Activated naive CD8-positive, alpha-beta T cell treated with anti-CD3 and anti-CD28 coated beads, Interleukin-2, amount 50 U/mL, for 24 hours (primary cell): ENCODE measurements around the gene GRM8.

Experiments used
- ATAC-seq: fragments of 150-1000 bp; cut with Tn5 transposase; one replicate; pipeline ENCODE4 v1.10.0; 2021
- DNase-seq: peaks from one replicate; pipeline ENCODE4 v3.0.0; 2021
- H3K27ac Mint-ChIP-seq: one replicate; pipeline ENCODE4 v1.8.0; 2021; ENCODE audit warnings: mild to moderate bottlenecking, mixed read lengths
- H3K27me3 Mint-ChIP-seq: one replicate; pipeline ENCODE4 v1.8.0; 2021; ENCODE audit warnings: mixed read lengths
- H3K36me3 Mint-ChIP-seq: one replicate; pipeline ENCODE4 v1.8.0; 2021; ENCODE audit warnings: low read depth, mixed read lengths
- H3K4me1 Mint-ChIP-seq: one replicate; pipeline ENCODE4 v1.8.0; 2021; ENCODE audit warnings: mixed read lengths
- H3K4me3 Mint-ChIP-seq: one replicate; pipeline ENCODE4 v1.8.0; 2021; ENCODE audit warnings: mild to moderate bottlenecking, moderate library complexity, mixed read lengths
- H3K9me3 Mint-ChIP-seq: one replicate; pipeline ENCODE4 v1.8.0; 2021; ENCODE audit warnings: mixed read lengths

The GRM8 gene

DNA sequence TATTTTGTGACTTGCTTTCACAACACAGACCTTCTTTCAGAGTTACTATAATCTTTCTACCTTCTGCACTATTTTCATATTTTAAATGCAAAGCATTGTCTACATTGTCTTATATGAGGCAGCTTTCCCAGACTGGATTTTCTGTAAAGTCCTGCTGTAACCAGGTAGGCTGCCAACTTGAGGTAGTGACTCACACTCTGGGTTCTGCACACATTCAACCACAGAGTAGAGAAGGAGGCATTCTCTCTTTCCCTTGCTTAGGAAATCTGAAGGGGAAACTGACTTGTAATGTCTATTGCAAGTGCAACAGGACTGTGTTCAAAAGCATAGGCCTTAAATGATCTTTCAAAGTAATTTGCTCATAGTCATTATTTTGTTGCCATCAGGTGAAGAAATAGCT, 461.4 kb downstream of the GRM8 start:
- DNase-seq (no peak), ATAC-seq (no peak)
- no peak overlapping the region for H3K27ac Mint-ChIP-seq
- H3K36me3 Mint-ChIP-seq: no peaks in the 10 kb centered on the region
- no peaks in the 10 kb centered on the region for H3K4me1 Mint-ChIP-seq
- H3K9me3 Mint-ChIP-seq: no peaks in the 10 kb centered on the region
- peaks cover 4% of the 10 kb centered on the region for H3K27me3 Mint-ChIP-seq
- H3K4me3 Mint-ChIP-seq: no peak overlapping the region

DNA sequence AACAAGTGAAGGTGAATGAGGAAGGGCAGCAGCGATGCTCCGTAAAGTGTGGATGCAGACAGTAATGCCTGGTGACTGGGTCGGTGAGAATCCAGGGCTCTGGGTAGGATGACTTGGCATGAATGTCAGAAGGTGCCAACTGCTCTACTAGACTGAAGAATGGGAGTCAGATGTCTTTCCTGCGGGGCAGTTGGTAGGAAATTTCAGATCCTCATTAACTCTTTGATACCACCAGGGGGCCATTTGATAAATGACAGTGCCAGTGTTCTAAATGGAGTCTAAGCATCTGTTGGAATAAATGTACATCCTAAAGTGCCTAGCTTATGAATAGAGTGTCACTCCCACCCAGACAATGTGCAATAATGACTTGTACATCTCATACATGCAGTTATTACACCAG, 462.0 kb downstream of the GRM8 start:
- H3K9me3 Mint-ChIP-seq: no peaks in the 10 kb centered on the region
- no peaks in the 10 kb centered on the region for H3K4me1 Mint-ChIP-seq
- H3K27me3 Mint-ChIP-seq: peaks cover 4% of the 10 kb centered on the region
- H3K36me3 Mint-ChIP-seq: no peaks in the 10 kb centered on the region
- H3K4me3 Mint-ChIP-seq: no peak overlapping the region
- ATAC-seq (no peak), DNase-seq (no peak)
- no peak overlapping the region for H3K27ac Mint-ChIP-seq

- Mint-ChIP-seq H3K27ac (no peak overlapping the region), H3K36me3 (no peaks in the 10 kb centered on the region), H3K4me3 (no peak overlapping the region), H3K4me1 (no peaks in the 10 kb centered on the region), H3K27me3 (peaks cover 6% of the 10 kb centered on the region), H3K9me3 (no peaks in the 10 kb centered on the region)
- ATAC-seq (no peak), DNase-seq (no peak)
These were observed 469.1 kb downstream of the GRM8 start for GRCh38 chr7:126783613-126784012.

GRCh38 chr7:126780993-126781392, 471.7 kb downstream of the GRM8 start:
- DNase-seq: no peak
- no peak overlapping the region for H3K4me3 Mint-ChIP-seq
- peaks cover 2% of the 10 kb centered on the region for H3K27me3 Mint-ChIP-seq
- H3K9me3 Mint-ChIP-seq: no peaks in the 10 kb centered on the region
- no peaks in the 10 kb centered on the region for H3K36me3 Mint-ChIP-seq
- no peak for ATAC-seq
- H3K4me1 Mint-ChIP-seq: no peaks in the 10 kb centered on the region
- no peak overlapping the region for H3K27ac Mint-ChIP-seq

DNA sequence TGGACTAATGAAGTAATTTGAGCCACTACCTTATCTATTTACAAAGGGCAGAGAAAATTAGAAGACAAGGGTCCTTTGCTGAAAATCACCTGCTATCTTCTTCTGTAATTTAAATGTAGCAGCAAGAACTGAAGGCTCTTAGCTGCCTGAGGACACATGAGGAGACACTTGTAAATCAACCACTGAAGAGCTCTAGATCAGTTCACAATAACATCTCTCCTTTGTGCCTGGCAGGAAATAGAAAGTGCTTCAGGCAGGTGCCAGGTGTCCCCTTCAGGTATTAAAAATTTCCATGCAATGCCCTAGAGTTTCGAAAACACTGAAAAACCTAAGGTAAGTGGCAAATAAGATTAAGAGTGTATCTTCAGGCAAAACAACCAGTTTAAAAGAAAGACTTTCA, 474.6 kb downstream of the GRM8 start:
- H3K27me3 Mint-ChIP-seq: peaks cover 2% of the 10 kb centered on the region
- DNase-seq (no peak), ATAC-seq (no peak)
- no peaks in the 10 kb centered on the region for H3K9me3 Mint-ChIP-seq
- no peaks in the 10 kb centered on the region for H3K4me1 Mint-ChIP-seq
- no peaks in the 10 kb centered on the region for H3K36me3 Mint-ChIP-seq
- H3K27ac Mint-ChIP-seq: no peak overlapping the region
- no peak overlapping the region for H3K4me3 Mint-ChIP-seq

DNA sequence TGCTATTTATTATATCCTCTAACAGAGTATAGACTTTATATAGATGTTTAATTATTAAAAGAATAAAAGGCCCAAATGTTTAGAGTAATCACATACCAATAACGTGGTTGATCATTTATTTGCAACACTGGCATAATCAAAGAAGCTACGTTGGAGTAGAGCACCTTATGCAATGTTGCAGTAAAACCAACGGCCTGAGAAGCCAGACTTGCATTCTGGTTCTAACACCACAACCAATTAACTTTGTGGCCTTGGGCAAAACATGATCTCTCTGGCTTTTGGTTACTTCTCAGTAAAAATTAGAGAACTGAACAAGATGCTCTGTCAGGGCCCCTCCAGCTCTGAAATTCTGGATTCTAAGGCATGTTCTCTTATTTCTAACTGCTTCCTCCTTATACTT, 476.2 kb downstream of the GRM8 start:
- Mint-ChIP-seq H3K27ac (no peak overlapping the region), H3K36me3 (no peaks in the 10 kb centered on the region), H3K27me3 (peaks cover 2% of the 10 kb centered on the region), H3K4me1 (no peaks in the 10 kb centered on the region), H3K9me3 (no peaks in the 10 kb centered on the region), H3K4me3 (no peak overlapping the region)
- ATAC-seq (no peak), DNase-seq (no peak)

GRCh38 chr7:126774077-126774476, 478.7 kb downstream of the GRM8 start:
- ATAC-seq (no peak), DNase-seq (no peak)
- no peaks in the 10 kb centered on the region for H3K36me3 Mint-ChIP-seq
- no peaks in the 10 kb centered on the region for H3K9me3 Mint-ChIP-seq
- no peak overlapping the region for H3K27ac Mint-ChIP-seq
- H3K4me1 Mint-ChIP-seq: no peaks in the 10 kb centered on the region
- no peak overlapping the region for H3K4me3 Mint-ChIP-seq
- H3K27me3 Mint-ChIP-seq: no peaks in the 10 kb centered on the region

- no peak for ATAC-seq
- H3K36me3 Mint-ChIP-seq: no peaks in the 10 kb centered on the region
- no peak overlapping the region for H3K4me3 Mint-ChIP-seq
- no peak overlapping the region for H3K27ac Mint-ChIP-seq
- no peak for DNase-seq
- no peaks in the 10 kb centered on the region for H3K9me3 Mint-ChIP-seq
- H3K4me1 Mint-ChIP-seq: no peaks in the 10 kb centered on the region
- no peaks in the 10 kb centered on the region for H3K27me3 Mint-ChIP-seq
These were observed 483.9 kb downstream of the GRM8 start for GRCh38 chr7:126768836-126769235.

DNA sequence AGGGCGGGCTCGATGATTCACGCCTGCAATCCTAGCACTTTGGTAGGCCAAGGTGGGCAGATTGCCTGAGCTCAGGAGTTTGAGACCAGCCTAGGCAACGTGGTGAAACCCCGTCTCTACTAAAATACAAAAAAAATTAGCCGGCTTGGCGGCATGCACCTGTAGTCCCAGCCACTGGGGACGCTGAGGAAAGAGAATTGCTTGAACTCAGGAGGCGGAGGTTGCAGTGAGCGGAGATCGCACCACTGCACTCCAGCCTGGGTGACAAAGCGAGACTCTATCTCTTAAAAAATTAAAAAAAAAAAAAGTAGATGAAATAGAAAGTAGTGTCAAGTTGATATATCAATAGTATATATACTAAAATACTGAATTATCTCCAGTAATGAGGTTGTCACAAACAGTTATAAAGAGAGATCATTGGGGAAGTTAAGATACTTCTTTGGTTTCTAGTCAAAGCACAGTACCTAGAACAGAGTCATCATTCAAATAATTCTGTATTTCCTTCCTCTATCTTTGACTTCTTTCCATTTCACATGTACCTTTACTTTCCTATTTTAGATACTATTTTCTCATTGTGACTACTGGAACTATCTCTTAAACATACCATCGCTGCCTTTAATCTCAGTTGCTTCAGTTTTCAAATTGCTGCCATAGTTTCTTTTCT, 491.7 kb downstream of the GRM8 start:
- no peak for ATAC-seq
- Mint-ChIP-seq H3K4me1 (no peaks in the 10 kb centered on the region), H3K9me3 (no peaks in the 10 kb centered on the region), H3K27ac (no peak overlapping the region), H3K27me3 (no peaks in the 10 kb centered on the region), H3K4me3 (no peak overlapping the region), H3K36me3 (no peaks in the 10 kb centered on the region)
- DNase-seq: no peak

DNA sequence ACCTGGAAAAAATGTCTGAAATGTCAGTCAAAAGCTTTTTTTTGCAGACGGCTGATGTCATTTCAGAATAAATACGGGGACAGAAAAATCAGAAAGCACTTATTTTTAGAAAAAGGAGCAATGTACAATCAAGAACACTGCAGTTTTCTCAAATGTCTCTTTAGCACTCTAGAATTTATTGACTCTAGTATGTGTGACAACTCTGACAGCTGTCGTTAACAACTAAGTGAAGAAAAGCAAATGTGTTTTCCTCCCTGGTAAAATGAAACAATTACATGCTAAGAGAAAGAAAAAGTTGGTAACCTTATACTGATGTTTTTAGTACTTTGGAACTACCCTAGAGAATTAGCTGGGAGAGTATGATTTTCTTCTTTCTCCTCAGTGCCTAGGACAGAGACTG, 497.4 kb downstream of the GRM8 start:
- ATAC-seq (no peak), DNase-seq (no peak)
- Mint-ChIP-seq H3K27ac (no peak overlapping the region), H3K36me3 (no peaks in the 10 kb centered on the region), H3K9me3 (no peaks in the 10 kb centered on the region), H3K4me3 (no peak overlapping the region), H3K27me3 (no peaks in the 10 kb centered on the region), H3K4me1 (no peaks in the 10 kb centered on the region)

DNA sequence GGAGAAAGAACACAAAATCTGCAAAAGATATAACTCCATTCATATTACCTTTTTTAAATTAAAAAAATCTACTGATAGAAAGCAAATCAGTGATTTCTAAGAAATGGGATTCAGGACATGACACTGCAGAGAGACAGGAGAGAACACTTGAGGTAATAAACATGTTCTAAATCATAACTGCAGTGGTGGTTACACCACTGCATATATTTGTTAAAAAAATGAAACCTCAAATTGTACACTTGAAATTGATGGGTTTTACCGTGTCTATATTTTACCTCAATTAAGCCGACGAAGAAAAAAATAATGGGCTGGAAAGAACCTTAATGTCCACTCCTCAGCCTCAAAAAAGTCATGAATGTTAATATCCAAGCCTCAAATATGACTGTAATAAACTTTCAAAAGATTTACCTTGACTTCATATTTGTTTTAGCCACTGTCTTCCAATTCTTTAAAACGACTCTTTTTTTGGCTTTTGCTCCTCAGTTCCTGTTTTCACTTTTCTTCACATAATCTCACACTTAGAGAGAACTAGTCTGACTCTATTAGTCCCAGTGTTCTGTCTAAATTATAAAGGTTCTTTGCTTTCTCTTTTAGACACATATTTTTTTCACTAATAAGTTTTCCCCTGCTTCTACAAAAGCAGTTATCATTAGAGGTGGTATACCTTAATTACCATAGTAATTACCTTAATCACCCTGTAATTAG, 502.4 kb downstream of the GRM8 start:
- H3K9me3 Mint-ChIP-seq: no peaks in the 10 kb centered on the region
- no peaks in the 10 kb centered on the region for H3K27me3 Mint-ChIP-seq
- no peak overlapping the region for H3K27ac Mint-ChIP-seq
- H3K36me3 Mint-ChIP-seq: no peaks in the 10 kb centered on the region
- no peak for DNase-seq
- H3K4me3 Mint-ChIP-seq: no peak overlapping the region
- ATAC-seq: no peak
- H3K4me1 Mint-ChIP-seq: no peaks in the 10 kb centered on the region

DNA sequence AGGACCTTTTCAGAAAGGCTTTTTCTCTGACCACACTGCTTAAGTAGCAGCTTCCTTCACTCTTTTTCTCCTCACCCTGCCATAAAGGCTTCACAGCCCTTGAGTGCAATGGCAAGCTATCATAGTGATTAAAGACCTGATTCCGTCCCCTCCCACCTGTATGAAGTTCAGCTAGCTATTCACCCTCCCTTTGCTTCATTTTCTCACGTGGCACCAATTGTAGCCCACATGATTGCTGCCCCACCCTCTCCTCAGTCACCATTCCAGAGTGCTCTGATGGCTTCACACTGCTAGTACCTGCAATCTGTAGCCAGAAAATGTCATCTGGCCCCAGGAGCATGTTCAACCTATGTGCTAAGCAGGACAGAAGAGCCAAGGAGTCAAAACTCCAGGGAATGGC, 523.8 kb downstream of the GRM8 start:
- no peaks in the 10 kb centered on the region for H3K9me3 Mint-ChIP-seq
- peaks cover 1% of the 10 kb centered on the region for H3K27me3 Mint-ChIP-seq
- DNase-seq (no peak), ATAC-seq (no peak)
- H3K4me1 Mint-ChIP-seq: no peaks in the 10 kb centered on the region
- no peaks in the 10 kb centered on the region for H3K36me3 Mint-ChIP-seq
- no peak overlapping the region for H3K27ac Mint-ChIP-seq
- no peak overlapping the region for H3K4me3 Mint-ChIP-seq

DNA sequence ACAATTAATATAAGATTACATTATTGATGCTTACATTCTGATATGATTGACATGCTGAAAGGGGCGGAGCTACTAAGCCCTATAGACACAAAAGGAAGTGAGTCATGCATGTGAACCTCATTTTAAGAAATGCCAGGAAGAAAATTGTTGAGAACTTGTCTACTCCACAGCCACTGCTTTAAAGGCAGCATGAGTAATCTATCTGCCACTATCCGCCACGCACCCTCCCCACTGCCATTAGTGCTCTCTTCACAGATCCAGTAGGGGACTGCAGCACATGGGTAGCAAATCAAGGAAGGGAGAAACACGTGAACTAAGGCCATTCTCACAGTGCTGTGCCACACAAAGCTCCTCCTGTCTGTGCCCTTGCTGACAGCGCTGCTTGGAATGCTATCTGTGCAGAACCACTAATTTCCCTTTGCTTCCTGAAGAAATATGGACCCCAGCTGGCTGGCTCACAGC, 524.8 kb downstream of the GRM8 start:
- no peaks in the 10 kb centered on the region for H3K4me1 Mint-ChIP-seq
- no peaks in the 10 kb centered on the region for H3K9me3 Mint-ChIP-seq
- no peak overlapping the region for H3K4me3 Mint-ChIP-seq
- no peak overlapping the region for H3K27ac Mint-ChIP-seq
- no peaks in the 10 kb centered on the region for H3K36me3 Mint-ChIP-seq
- DNase-seq (no peak), ATAC-seq (no peak)
- H3K27me3 Mint-ChIP-seq: peaks cover 1% of the 10 kb centered on the region

DNA sequence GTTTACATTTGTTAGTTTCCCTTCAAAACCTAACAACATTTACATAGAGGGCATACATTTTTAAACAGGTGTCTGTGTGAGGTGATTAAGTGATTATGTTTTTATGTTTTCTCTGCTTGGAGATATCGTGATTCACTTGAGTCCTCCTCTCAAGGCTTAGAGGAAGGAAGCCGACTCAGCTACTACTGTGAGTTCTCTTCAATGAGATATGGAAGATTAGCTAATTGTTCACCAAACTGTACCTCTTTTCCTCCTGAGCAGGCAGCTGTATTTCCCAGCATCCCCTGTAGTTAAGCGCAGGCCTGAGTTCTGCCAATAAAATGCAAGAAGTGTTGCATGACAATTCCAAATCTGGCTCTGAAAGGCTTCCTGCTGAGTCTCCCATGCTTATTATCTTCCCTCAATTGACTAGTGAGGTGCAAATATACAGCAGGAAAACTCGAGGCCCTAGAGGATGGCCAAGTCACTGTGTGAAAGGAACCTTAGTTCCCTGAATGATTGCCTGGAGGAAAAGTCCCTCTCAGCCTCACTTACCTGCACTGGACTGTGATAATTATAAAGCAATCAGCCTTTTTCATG, 528.7 kb downstream of the GRM8 start:
- Mint-ChIP-seq H3K4me1 (no peaks in the 10 kb centered on the region), H3K9me3 (no peaks in the 10 kb centered on the region)

GRCh38 chr7:126720232-126720631, 532.5 kb downstream of the GRM8 start:
- H3K27me3 Mint-ChIP-seq: no peaks in the 10 kb centered on the region
- DNase-seq: no peak
- no peak for ATAC-seq
- H3K9me3 Mint-ChIP-seq: no peaks in the 10 kb centered on the region
- no peak overlapping the region for H3K4me3 Mint-ChIP-seq
- no peaks in the 10 kb centered on the region for H3K4me1 Mint-ChIP-seq
- H3K36me3 Mint-ChIP-seq: no peaks in the 10 kb centered on the region
- no peak overlapping the region for H3K27ac Mint-ChIP-seq

More for the DNA sequence above, 528.7 kb downstream of the GRM8 start:
- no peaks in the 10 kb centered on the region for H3K36me3 Mint-ChIP-seq
- no peak for ATAC-seq
- peaks cover 1% of the 10 kb centered on the region for H3K27me3 Mint-ChIP-seq
- DNase-seq: no peak
- H3K4me3 Mint-ChIP-seq: no peak overlapping the region
- no peak overlapping the region for H3K27ac Mint-ChIP-seq
